ENCODE measurements around the gene ARMH1.
"Not testable (repeated sequence)": the region's sequence is repeated elsewhere in the genome, so short reads cannot be mapped to it uniquely, and the experiment has no call there.

- TF ChIP-seq CTCF (IDR thresholded peaks at IDR 0.05; ENCODE audit: low read length); EZH2 (optimal IDR thresholded peaks at IDR 0.05; ENCODE audit: low read depth, low read length): not testable (repeated sequence)
Measured at GRCh38 chr1:44738953-44739306, 64.4 kb downstream of the ARMH1 start.
